Uterus (tissue), 4 donors: ENCODE measurements around the gene TRAF2. TPM values are rescaled to one million over a fixed set of nuclear protein-coding genes. Genes with fewer than 3 reads are reported as not detected.

Experiments
- DNase-seq, 2 donors: peaks; one replicate each; pipeline ENCODE4 v3.0.0-alpha.2; 2019 to 2020
- H3K27ac ChIP-seq, 2 donors: fragments of 200-600 bp; sonication (generic); 1 replicate in 1 of 2; 2 replicates in 1 of 2; pipeline ENCODE4 v1.5.1; 2016 to 2018
- H3K27me3 ChIP-seq, 2 donors: fragments of 200-600 bp; sonication (generic); one replicate each; pipeline ENCODE4 v1.5.1; 2018 to 2019; ENCODE audit warnings: control low read depth in 1 of 2
- H3K36me3 ChIP-seq, 2 donors: fragments of 200-600 bp; sonication (generic); one replicate each; pipeline ENCODE4 v1.5.1; 2019; ENCODE audit warnings: control low read depth in 1 of 2
- H3K4me1 ChIP-seq, 2 donors: fragments of 200-600 bp; sonication (generic); one replicate each; pipeline ENCODE4 v1.5.1; 2018 to 2019; ENCODE audit warnings: control low read depth in 1 of 2
- H3K4me3 ChIP-seq, 2 donors: fragments of 200-600 bp; sonication (generic); 1 replicate in 1 of 2; 2 replicates in 1 of 2; pipeline ENCODE4 v1.5.1; 2018 to 2019; ENCODE audit warnings: mild to moderate bottlenecking in 1 of 2
- H3K9me3 ChIP-seq, 2 donors: fragments of 200-600 bp; sonication (generic); one replicate each; pipeline ENCODE4 v1.5.1; 2019; ENCODE audit warnings: control low read depth in 1 of 2
- POLR2A ChIP-seq, 2 donors: fragments of 450-650 bp; IDR thresholded peaks; one replicate each; pipeline ENCODE4 v1.6.1; 2016; ENCODE audit warnings: antibody characterized with exemption in 2 of 2, mild to moderate bottlenecking in 1 of 2, moderate library complexity in 1 of 2
- intact Hi-C: fragments of 100-400 bp; cut with DNase I; formaldehyde crosslinking; loops from one replicate; pipeline ENCODE4 v1.15.1; 2023; ENCODE audit warnings: low total_unique reads
- total RNA-seq, 4 donors: library from RNA; depleted of rRNA in 3 of 4; stranded (reverse); fragments of >200 nt in 3 of 4; gene quantifications; one replicate each; pipeline versions ENCODE4 v1.1.0 to v1.2.4, GENCODE V29; 2014 to 2023
- TF ChIP-seq, protein P1 (sequence below), 4 experiments: fragments of 200-600 bp in 2 of 4; fragments of 450-650 bp in 2 of 4; sonication (generic) in 2 of 4; IDR thresholded peaks; one replicate each; pipeline ENCODE4 v1.5.1; 2016 to 2019; ENCODE audit warnings: antibody characterized with exemption in 4 of 4, mild to moderate bottlenecking in 2 of 4, moderate library complexity in 1 of 4
- donor health status: DM: yes; HTN: yes; CAD: no.

Gene TRAF2
- total RNA-seq, 4 donors from 2014 or later: 0.88 to 22.1 (median 11.9) TPM

DNA sequence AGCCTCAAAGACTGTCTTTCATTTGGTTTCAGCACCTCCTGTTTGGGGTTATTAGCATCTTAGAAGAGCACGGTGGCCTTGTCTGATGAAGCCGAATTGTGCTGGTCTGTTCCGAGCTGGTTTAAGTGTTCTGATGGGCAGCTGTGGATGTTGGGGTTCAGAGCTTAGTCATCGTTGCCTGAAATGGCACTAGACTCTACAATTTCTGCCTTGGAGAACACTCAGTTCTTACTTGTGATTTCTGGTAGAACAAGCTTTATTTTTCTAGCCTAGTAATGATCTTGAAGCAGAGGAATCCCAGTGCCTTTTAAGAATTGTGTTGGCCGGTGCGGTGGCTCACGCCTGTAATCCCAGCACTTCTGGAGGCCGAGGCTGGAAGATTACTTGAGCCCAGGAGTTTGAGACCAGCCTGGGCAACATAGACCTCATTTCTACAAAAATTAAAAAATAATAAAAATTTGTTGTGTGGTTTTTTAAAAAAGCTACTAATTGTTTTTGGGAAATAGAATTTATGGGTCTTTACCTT lies 50.4 kb downstream of the TRAF2 start:
- TF ChIP-seq, protein P1, sequence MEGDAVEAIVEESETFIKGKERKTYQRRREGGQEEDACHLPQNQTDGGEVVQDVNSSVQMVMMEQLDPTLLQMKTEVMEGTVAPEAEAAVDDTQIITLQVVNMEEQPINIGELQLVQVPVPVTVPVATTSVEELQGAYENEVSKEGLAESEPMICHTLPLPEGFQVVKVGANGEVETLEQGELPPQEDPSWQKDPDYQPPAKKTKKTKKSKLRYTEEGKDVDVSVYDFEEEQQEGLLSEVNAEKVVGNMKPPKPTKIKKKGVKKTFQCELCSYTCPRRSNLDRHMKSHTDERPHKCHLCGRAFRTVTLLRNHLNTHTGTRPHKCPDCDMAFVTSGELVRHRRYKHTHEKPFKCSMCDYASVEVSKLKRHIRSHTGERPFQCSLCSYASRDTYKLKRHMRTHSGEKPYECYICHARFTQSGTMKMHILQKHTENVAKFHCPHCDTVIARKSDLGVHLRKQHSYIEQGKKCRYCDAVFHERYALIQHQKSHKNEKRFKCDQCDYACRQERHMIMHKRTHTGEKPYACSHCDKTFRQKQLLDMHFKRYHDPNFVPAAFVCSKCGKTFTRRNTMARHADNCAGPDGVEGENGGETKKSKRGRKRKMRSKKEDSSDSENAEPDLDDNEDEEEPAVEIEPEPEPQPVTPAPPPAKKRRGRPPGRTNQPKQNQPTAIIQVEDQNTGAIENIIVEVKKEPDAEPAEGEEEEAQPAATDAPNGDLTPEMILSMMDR (IDR thresholded peaks at IDR 0.05): no peak
- no peak for TF ChIP-seq POLR2A (IDR thresholded peaks at IDR 0.05)
- Histone ChIP-seq H3K4me1 (no peaks in the 10 kb centered on the region), H3K27me3 (no peaks in the 10 kb centered on the region), H3K4me3 (no peak overlapping the region), H3K9me3 (no peaks in the 10 kb centered on the region), H3K36me3 (no peaks in the 10 kb centered on the region), H3K27ac (no peak overlapping the region)
- intact Hi-C loops: no loop called here
- no peak for DNase-seq

DNA sequence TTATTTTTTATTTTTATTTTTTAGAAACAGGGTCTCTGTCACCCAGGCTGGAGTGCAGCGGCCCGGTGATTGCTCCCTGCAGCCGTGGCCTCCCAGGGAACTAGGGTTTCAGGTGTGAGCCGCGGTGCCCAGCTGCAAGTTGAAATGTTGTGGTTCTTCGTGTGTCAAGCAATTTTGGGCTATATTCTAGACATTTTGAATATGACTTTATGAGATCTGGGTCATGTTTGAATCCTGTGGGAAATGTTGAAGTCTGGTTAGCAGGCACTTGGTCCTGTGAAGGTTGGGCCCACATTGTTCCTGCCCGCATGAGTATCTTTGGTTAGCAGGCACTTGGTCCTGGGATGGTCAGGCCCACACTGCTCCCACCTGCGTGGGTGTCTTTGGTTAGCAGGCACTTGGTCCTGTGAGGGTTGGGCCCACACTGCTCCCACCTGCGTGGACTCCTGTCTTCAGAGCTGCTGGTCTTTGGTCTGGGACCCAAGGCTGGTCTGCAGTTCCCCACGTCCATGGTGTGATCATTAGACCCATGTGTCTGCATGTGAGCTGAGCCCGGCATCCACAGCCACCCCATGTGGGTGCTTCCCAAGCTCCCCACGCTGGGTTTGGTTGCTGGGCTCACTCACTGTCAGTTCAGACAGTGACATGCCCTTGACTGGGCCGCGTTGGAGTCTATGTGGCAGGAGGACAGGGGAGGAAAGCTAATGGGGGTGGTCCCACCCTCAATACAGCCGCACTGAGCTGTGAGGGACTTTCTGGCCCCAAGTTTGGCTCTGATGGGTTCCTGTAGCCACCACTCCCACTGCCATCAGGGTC lies 51.1 kb downstream of the TRAF2 start:
- Histone ChIP-seq H3K9me3 (no peaks in the 10 kb centered on the region), H3K27ac (no peak overlapping the region), H3K36me3 (no peaks in the 10 kb centered on the region), H3K4me3 (no peak overlapping the region), H3K27me3 (no peaks in the 10 kb centered on the region), H3K4me1 (no peaks in the 10 kb centered on the region)
- DNase-seq: no peak
- TF ChIP-seq, protein P1 (IDR thresholded peaks at IDR 0.05): no peak
- TF ChIP-seq POLR2A (IDR thresholded peaks at IDR 0.05): no peak
- intact Hi-C loops: no loop called here

DNA sequence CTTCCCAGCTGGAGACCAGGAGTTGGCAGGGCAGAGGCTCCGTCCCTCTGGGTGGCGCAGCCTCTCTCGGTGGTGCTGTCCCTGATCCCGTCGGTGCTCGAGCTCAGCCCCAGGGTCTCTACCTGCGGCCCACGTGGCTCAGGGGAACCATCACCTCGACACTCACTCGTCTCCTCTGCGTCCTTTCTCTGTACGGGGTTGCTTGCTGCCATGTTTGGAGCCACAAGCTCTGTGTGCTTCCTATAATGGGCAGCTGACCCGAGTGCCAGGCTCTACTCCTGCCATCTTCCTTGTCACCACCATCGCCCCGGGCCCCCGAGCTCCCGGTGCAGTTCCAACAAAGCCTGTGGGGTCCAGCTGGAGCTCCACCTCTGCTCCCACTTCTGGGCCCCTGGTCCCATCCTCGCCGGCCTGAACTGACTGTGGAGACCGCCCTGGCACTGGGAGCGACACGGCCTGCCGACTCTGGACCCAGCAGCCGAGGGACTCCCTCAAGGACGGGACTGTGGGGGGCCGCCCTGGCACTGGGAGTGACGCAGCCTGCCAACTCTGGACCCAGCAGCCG lies 53.2 kb downstream of the TRAF2 start:
- H3K36me3 ChIP-seq: no peaks in the 10 kb centered on the region
- DNase-seq: no peak
- TF ChIP-seq, protein P1 (IDR thresholded peaks at IDR 0.05): no peak
- TF ChIP-seq POLR2A (IDR thresholded peaks at IDR 0.05): no peak

DNA sequence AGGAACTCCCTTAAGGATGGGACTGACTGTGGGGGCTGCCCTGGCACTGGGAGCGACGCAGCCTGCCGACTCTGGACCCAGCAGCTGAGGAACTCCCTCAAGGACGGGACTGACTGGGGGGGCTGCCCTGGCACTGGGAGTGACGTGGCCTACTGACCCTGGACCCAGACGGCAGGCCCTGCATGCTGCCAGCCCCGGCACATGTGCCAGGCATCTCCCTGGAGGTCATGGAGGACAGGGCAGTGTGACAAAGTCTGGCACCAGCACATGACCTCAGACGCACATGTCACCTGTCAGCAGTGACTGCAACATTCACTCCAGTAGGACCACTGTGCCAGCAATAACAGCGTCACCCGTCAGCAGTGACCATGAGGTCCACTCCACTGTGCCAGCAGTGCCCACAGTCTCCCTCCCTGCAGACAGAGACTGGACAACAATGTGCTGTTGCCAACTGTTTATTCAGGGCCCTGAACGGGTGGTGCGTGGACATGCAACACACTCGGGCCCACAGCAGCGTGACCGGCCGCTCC lies 53.7 kb downstream of the TRAF2 start:
- Histone ChIP-seq H3K27me3 (no peaks in the 10 kb centered on the region), H3K9me3 (no peaks in the 10 kb centered on the region), H3K36me3 (no peaks in the 10 kb centered on the region), H3K4me1 (peaks cover 0 to 9% of the 10 kb centered on the region in 2 donors), H3K27ac (no peak overlapping the region), H3K4me3 (no peak overlapping the region)
- TF ChIP-seq, protein P1 (IDR thresholded peaks at IDR 0.05): no peak
- no peak for TF ChIP-seq POLR2A (IDR thresholded peaks at IDR 0.05)
- no peak for DNase-seq
- intact Hi-C loops: no loop called here

More for the DNA sequence above, 53.2 kb downstream of the TRAF2 start:
- no peaks in the 10 kb centered on the region for H3K9me3 ChIP-seq
- no peak overlapping the region for H3K27ac ChIP-seq
- intact Hi-C loops: no loop called here
- no peaks in the 10 kb centered on the region for H3K27me3 ChIP-seq
- peaks cover 0 to 9% of the 10 kb centered on the region in 2 donors for H3K4me1 ChIP-seq
- no peak overlapping the region for H3K4me3 ChIP-seq
